Articular chondrocyte of knee joint (primary cell): ENCODE results near the gene RNF212B. TPM values are rescaled to one million over a fixed set of nuclear protein-coding genes. Genes with fewer than 3 reads are reported as not detected.

Source experiments
- small RNA-seq: library from RNA; depleted of rRNA; stranded (forward); fragments of <200 nt; gene quantifications from one replicate; pipeline ENCODE3, GENCODE V24; 2012
- total RNA-seq: library from RNA; depleted of rRNA; stranded (reverse); fragments of >200 nt; gene quantifications from 2 replicates; pipeline ENCODE4 v1.2.3, GENCODE V29; 2012

RNF212B gene
- not detected in 2 replicates for total RNA-seq

GRCh38 chr14:23237772-23238594, at the start of gene RNF212B:
RNF212B (plus strand) TSS chr14:23237936; CDS start chr14:23240346, 2,410 bp downstream.

DNA sequence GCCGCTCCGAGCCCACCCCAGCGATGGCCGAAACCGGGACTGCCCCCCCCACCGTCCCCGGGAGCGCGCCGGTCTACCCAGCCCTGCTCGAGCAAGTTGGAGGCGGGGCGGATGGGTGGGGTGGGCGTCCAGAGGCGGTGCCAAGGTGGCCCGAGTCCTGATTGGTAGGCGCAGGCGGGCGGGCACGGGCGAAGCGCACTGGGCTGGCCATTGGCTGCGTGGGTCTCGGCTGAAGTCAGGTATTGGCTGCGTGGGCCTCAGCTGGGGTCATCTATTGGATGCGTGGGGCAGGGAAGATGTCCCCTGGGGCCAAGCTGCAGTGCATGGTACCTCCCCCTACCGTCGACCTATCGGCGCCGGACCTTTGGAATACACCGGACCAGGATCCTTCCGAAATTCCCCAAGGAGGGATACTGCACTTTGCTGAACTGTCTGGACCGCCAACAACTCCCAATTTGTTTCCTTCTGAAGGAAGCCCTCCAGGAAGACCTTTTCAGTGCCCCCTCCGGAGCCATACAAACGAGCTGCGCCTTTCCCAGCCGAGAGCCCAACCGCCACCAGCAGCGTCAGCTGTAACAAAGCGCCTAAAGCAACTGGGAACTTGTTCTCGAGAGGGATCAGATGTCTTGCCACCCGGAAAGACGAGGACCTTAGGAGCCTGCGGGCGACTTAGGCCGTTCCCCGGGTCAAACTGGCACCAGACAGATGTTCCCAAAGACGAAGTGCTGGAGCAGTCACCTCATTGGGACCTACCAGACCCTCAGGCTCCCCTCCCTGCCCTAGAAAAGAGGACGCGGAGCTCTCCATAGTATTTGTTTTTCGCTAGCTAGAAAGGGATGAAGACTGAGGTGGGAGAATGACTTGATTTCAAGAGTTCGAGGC, 48.5 kb downstream of the RNF212B start, which contains the start of gene HOMEZ:
HOMEZ (minus strand) TSS at position 113 of the 882 bp plus-strand sequence. CDS start 180 bp downstream, outside the sequence.

GRCh38 chr14:23302290-23303225, 64.8 kb downstream of the RNF212B start, which contains the start of gene PPP1R3E:
PPP1R3E (minus strand) TSS chr14:23302859; CDS start chr14:23302576, 283 bp downstream.

DNA sequence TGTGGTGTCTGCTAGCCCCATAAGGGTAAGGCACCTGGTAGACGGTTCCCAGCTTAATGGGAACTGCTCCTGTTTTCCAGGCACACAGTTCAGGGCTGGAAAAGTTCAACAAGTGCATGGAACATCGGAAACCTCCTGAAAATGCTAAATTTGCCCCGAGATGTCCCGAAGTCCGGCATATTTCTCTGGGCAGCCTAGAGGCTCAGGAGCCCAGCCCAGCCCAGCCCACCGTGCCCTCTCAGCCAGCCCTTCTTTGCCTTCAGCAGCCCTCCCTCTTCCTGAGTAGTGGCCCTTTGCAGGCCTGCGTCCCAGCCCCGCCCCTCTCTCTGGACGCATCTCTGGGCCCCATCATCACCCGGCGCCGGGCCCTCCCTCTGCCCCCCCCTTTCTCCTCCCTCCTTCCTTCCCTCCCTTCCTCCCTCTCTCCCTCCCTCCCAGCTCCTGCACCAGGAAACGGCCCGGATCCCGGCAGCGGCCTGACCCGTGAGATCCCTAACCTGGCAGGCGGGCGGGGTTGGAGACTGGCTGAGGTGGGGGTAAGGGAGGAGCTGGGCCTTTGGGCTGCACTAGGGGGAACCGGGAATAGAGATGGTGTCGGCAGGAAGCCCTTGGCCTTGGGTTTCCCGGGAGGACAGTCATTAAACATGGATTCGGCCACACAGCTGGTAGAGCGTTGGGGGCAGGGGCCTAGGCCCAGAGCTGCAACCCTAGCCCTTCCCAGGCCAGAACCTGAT, 68.8 kb downstream of the RNF212B start, which contains the start of gene BCL2L2:
BCL2L2 (plus strand) TSS at position 422 of the 734 bp plus-strand sequence. CDS start 935 bp downstream, outside the sequence.

DNA sequence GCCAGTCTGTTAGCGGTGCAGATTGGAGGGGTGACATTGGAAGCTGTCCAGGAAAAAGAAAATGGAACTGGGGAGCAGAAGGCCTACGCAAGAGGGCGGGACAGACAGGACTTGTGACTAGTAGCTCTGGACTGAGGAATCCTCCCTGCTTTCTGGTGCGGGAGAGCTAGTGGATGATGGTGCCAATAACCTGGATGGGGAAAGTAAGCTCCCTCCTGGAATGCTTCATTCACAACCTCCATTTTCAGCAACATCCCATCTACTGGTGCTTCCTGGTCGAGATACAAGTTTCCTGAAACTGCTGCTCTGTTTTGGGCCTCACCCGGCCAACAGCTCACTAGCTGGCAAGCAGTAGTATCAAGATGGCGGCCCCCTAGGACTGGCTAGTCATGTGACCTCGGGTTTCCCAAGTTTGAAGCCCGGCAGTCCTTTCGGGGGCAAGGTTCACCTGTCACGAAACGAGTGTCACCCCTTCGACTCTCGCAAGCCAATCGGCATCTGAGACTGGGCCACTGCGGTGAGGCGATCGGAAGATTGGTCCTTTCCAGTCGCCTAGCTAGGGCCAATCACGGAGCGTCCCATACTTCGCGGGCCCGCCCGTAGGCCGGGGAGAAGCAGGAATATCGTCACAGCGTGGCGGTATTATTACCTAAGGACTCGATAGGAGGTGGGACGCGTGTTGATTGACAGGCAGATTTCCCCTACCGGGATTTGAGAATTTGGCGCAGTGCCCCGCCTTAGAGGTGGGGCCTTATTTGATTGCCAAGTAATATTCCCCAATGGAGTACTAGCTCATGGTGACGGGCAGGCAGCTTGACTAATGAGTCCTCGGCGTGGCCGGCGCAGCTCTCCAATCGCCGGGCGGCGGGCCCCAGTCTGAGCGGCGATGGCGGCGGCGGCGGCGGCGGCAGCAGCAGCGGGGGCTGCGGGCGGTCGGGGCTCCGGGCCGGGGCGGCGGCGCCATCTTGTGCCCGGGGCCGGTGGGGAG, 83.1 kb downstream of the RNF212B start, which contains the start of gene PABPN1:
PABPN1 (plus strand) TSS at position 874 of the 988 bp plus-strand sequence; CDS start at position 887, 13 bp downstream.

Small RNA genes lying within 50 kb of the gene (small RNA-seq; reads per million reads assigned to genes)
- gene AL049829.1 (not detected), gene RNU6-1046P (not detected)

Other genes with a start within 250 kb of the RNF212B start
- 9.2 and 12.0 TPM in 2 replicates for gene C14orf93, start 227.8 kb upstream of the RNF212B start, total RNA-seq
- 119 and 140 TPM in 2 replicates for gene PSMB5, start 203.0 kb upstream of the RNF212B start, total RNA-seq
- gene PSMB11, start 195.7 kb upstream of the RNF212B start, total RNA-seq, result not detected in 2 replicates
- 4.1 and 4.6 TPM in 2 replicates for gene CDH24, start 180.4 kb upstream of the RNF212B start, total RNA-seq
- 103 and 105 TPM in 2 replicates for gene ACIN1, start 142.8 kb upstream of the RNF212B start, total RNA-seq
- 44.0 and 45.7 TPM in 2 replicates for gene C14orf119, start 142.4 kb upstream of the RNF212B start, total RNA-seq
- 0.26 TPM in 1 of 2 replicates, not detected in the other for gene CIROP, start 132.9 kb upstream of the RNF212B start, total RNA-seq
- 0.13 TPM in 1 of 2 replicates, not detected in the other for gene CEBPE, start 118.7 kb upstream of the RNF212B start, total RNA-seq
- 94.3 and 98.6 TPM in 2 replicates for gene SLC7A8, start 54.3 kb upstream of the RNF212B start, total RNA-seq
- 6.1 and 7.8 TPM in 2 replicates for gene HOMEZ, start 48.2 kb downstream of the RNF212B start, total RNA-seq
- 7.2 and 10.8 TPM in 2 replicates for gene PPP1R3E, start 64.9 kb downstream of the RNF212B start, total RNA-seq
- gene BCL2L2, start 68.9 kb downstream of the RNF212B start, total RNA-seq, result 17.2 and 17.9 TPM in 2 replicates
- gene PABPN1, start 83.5 kb downstream of the RNF212B start, total RNA-seq, result 43.4 and 44.4 TPM in 2 replicates
- 17.1 and 18.3 TPM in 2 replicates for gene SLC22A17, start 115.0 kb downstream of the RNF212B start, total RNA-seq
- 15.5 and 18.4 TPM in 2 replicates for gene EFS, start 127.2 kb downstream of the RNF212B start, total RNA-seq
- not detected in 2 replicates for gene IL25, start 134.9 kb downstream of the RNF212B start, total RNA-seq
- gene CMTM5, start 139.1 kb downstream of the RNF212B start, total RNA-seq, result 0.22 and 0.26 TPM in 2 replicates
- not detected in 2 replicates for gene MYH6, start 170.3 kb downstream of the RNF212B start, total RNA-seq
- gene MYH7, start 197.7 kb downstream of the RNF212B start, total RNA-seq, result not detected in 2 replicates
- 37.7 and 49.9 TPM in 2 replicates for gene NGDN, start 231.8 kb downstream of the RNF212B start, total RNA-seq